Trophoblast cell (in vitro differentiated cells and primary cell): ENCODE data around the gene TTN.

Source experiments
- DNase-seq, 2 donors: peaks; one replicate each; pipeline ENCODE4 v3.0.0-alpha.2; 2016
- H2AFZ ChIP-seq: 2 replicates; pipeline ENCODE4 v1.6.1; 2013; ENCODE audit warnings: low read length, moderate library complexity, mild to moderate bottlenecking; ENCODE audit not compliant: insufficient read depth, poor library complexity
- H2AK5ac ChIP-seq: 2 replicates; pipeline ENCODE4 v1.6.1; 2013; ENCODE audit warnings: mild to moderate bottlenecking, low read length
- H2BK120ac ChIP-seq: 2 replicates; pipeline ENCODE4 v1.6.1; 2013; ENCODE audit warnings: low read length, mild to moderate bottlenecking, moderate library complexity; ENCODE audit not compliant: insufficient read depth, poor library complexity
- H2BK12ac ChIP-seq: 2 replicates; pipeline ENCODE4 v1.6.1; 2013; ENCODE audit warnings: mild to moderate bottlenecking, low read length, moderate library complexity
- H2BK5ac ChIP-seq: 2 replicates; pipeline ENCODE4 v1.6.1; 2013; ENCODE audit warnings: low read length, low read depth, moderate library complexity, mild to moderate bottlenecking; ENCODE audit not compliant: poor library complexity
- H3K14ac ChIP-seq: 2 replicates; pipeline ENCODE4 v1.6.1; 2013; ENCODE audit warnings: mild to moderate bottlenecking, low read length
- H3K18ac ChIP-seq: 2 replicates; pipeline ENCODE4 v1.6.1; 2013; ENCODE audit warnings: mild to moderate bottlenecking, low read length
- H3K23ac ChIP-seq: 2 replicates; pipeline ENCODE4 v1.6.1; 2013; ENCODE audit warnings: low read length
- H3K27ac ChIP-seq: 2 replicates; pipeline ENCODE4 v1.5.1; 2013; ENCODE audit warnings: low read depth, mild to moderate bottlenecking, inconsistent platforms, low read length, moderate library complexity
- H3K27me3 ChIP-seq: 2 replicates; pipeline ENCODE4 v1.6.1; 2013; ENCODE audit warnings: inconsistent platforms, mild to moderate bottlenecking, low read length, moderate library complexity; ENCODE audit not compliant: insufficient read depth
- H3K36me3 ChIP-seq, 2 experiments: 1 replicate in 1 of 2; 2 replicates in 1 of 2; pipeline ENCODE4 v1.6.1; 2013; ENCODE audit warnings: low read length in 2 of 2, mild to moderate bottlenecking in 2 of 2, moderate library complexity in 1 of 2; ENCODE audit not compliant: insufficient read depth in 2 of 2, control insufficient read depth in 1 of 2
- H3K4ac ChIP-seq: 2 replicates; pipeline ENCODE4 v1.6.1; 2013; ENCODE audit warnings: low read depth, mild to moderate bottlenecking, low read length, moderate library complexity
- H3K4me1 ChIP-seq, 2 experiments: 1 replicate in 1 of 2; 2 replicates in 1 of 2; pipeline ENCODE4 v1.6.1; 2013; ENCODE audit warnings: low read length in 2 of 2, mild to moderate bottlenecking in 2 of 2, moderate library complexity in 1 of 2; ENCODE audit not compliant: insufficient read depth in 2 of 2, control insufficient read depth in 1 of 2
- H3K4me2 ChIP-seq: 2 replicates; pipeline ENCODE4 v1.6.1; 2013; ENCODE audit warnings: inconsistent platforms, mild to moderate bottlenecking, low read length, moderate library complexity
- H3K4me3 ChIP-seq: 2 replicates; pipeline ENCODE4 v1.5.1; 2013; ENCODE audit warnings: mild to moderate bottlenecking, low read depth, low read length, inconsistent platforms
- H3K79me1 ChIP-seq: one replicate; pipeline ENCODE4 v1.6.1; 2013; ENCODE audit warnings: low read length
- H3K79me2 ChIP-seq: 2 replicates; pipeline ENCODE4 v1.6.1; 2013; ENCODE audit warnings: low read length, mild to moderate bottlenecking; ENCODE audit not compliant: control insufficient read depth, insufficient read depth, poor library complexity
- H3K9ac ChIP-seq: 2 replicates; pipeline ENCODE4 v1.6.1; 2013; ENCODE audit warnings: mild to moderate bottlenecking, low read length
- H3K9me3 ChIP-seq: 2 replicates; pipeline ENCODE4 v1.6.1; 2013; ENCODE audit warnings: low read depth, mild to moderate bottlenecking, control low read depth, inconsistent platforms, low read length; ENCODE audit not compliant: insufficient read depth
- H4K12ac ChIP-seq: 2 replicates; pipeline ENCODE4 v1.6.1; 2013; ENCODE audit warnings: low read depth, mild to moderate bottlenecking, low read length, moderate library complexity
- H4K8ac ChIP-seq: 2 replicates; pipeline ENCODE4 v1.6.1; 2013; ENCODE audit warnings: low read depth, mild to moderate bottlenecking, low read length, moderate library complexity
- H4K91ac ChIP-seq: one replicate; pipeline ENCODE4 v1.6.1; 2013; ENCODE audit warnings: low read depth, mild to moderate bottlenecking, low read length, moderate library complexity
- WGBS: extraction: QIAGEN DNeasy Blood & Tissue Kit; methylation state at CpG from one replicate; pipeline ENCODE4 v1.1.7; 2013; ENCODE audit warnings: missing lambda C conversion rate; ENCODE audit not compliant: insufficient read length, insufficient coverage; ENCODE audit errors: extremely low coverage; 5-methylcytosine and 5-hydroxymethylcytosine counted together

Gene TTN

DNA sequence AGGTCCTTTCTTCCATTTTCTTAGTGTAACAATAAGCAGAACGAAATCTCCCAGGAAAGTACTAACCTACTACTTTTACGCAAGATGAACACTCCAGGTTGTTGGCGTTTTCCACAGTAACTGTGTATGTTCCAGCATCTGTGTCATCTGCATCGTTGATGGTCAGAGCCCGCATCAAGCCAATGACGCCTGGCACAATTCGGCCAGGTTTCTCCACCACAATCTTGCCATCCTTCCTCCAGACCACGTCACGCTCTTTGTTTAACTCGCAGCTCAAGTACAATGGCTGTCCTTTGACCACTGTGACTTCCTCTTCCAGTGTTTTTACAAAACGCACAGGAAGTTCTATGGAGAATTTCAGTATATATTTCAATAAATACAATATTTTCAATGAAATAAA is 171.3 kb downstream of the TTN start:
- no peak overlapping the region for H2AK5ac ChIP-seq
- H3K4me3 ChIP-seq = no peak overlapping the region
- H3K79me1 ChIP-seq = no peaks in the 10 kb centered on the region
- H4K91ac ChIP-seq = no peak overlapping the region
- WGBS = no CpG with 5 or more reads among the region's 11 CpGs
- H3K79me2 ChIP-seq = no peaks in the 10 kb centered on the region
- H3K14ac ChIP-seq = no peak overlapping the region
- H2BK5ac ChIP-seq = no peak overlapping the region
- no peak overlapping the region for H2BK12ac ChIP-seq
- H3K9me3 ChIP-seq = no peaks in the 10 kb centered on the region
- no peak overlapping the region for H3K9ac ChIP-seq
- no peak overlapping the region for H3K4me2 ChIP-seq
- no peaks in the 10 kb centered on the region for H3K36me3 ChIP-seq
- no peak overlapping the region for H2BK120ac ChIP-seq
- H4K8ac ChIP-seq = no peak overlapping the region
- no peak overlapping the region for H3K18ac ChIP-seq
- H3K27me3 ChIP-seq = no peaks in the 10 kb centered on the region
- no peak overlapping the region for H4K12ac ChIP-seq
- no peak overlapping the region for H3K23ac ChIP-seq
- H3K4me1 ChIP-seq = no peaks in the 10 kb centered on the region
- DNase-seq = no peak
- no peak overlapping the region for H2AFZ ChIP-seq
- no peak overlapping the region for H3K27ac ChIP-seq
- H3K4ac ChIP-seq = no peak overlapping the region

DNA sequence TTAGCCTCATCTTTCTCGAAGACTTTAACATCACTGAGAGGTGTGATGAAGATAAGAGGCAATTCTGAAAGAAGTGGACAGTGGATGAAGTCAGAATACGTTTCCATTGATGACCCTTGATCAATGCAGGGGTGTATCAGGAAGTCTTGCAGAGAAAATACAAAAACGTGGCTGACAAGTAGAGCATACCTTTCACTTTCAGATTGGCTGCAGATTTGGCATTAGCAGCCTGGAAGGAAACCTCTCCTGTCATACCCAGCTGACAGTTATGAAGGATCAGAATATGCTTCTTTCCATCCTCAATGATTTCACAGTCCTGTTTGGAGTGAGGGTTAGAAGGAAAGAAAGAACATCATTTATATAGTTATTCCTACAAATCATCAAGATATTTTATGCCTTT is 174.5 kb downstream of the TTN start:
- H3K27ac ChIP-seq = no peak overlapping the region
- no peaks in the 10 kb centered on the region for H3K79me2 ChIP-seq
- H3K14ac ChIP-seq = no peak overlapping the region
- no peak overlapping the region for H4K91ac ChIP-seq
- no peaks in the 10 kb centered on the region for H3K9me3 ChIP-seq
- H2AK5ac ChIP-seq = no peak overlapping the region
- no peak overlapping the region for H2BK5ac ChIP-seq
- H3K36me3 ChIP-seq = no peaks in the 10 kb centered on the region
- no peaks in the 10 kb centered on the region for H3K27me3 ChIP-seq
- H3K79me1 ChIP-seq = no peaks in the 10 kb centered on the region
- no peak overlapping the region for H4K12ac ChIP-seq
- no peak overlapping the region for H3K4me3 ChIP-seq
- H3K4ac ChIP-seq = no peak overlapping the region
- no peak overlapping the region for H3K18ac ChIP-seq
- WGBS = no CpG with 5 or more reads among the region's 3 CpGs
- no peak overlapping the region for H3K9ac ChIP-seq
- H3K4me1 ChIP-seq = no peaks in the 10 kb centered on the region
- H2BK120ac ChIP-seq = no peak overlapping the region
- H2BK12ac ChIP-seq = no peak overlapping the region
- H4K8ac ChIP-seq = no peak overlapping the region
- H2AFZ ChIP-seq = no peak overlapping the region
- no peak for DNase-seq
- no peak overlapping the region for H3K4me2 ChIP-seq
- H3K23ac ChIP-seq = no peak overlapping the region

- H4K91ac ChIP-seq = no peak overlapping the region
- H3K9me3 ChIP-seq = no peaks in the 10 kb centered on the region
- no peak overlapping the region for H3K9ac ChIP-seq
- no peaks in the 10 kb centered on the region for H3K36me3 ChIP-seq
- H3K14ac ChIP-seq = no peak overlapping the region
- H3K4me2 ChIP-seq = no peak overlapping the region
- no peak overlapping the region for H3K4me3 ChIP-seq
- no peak overlapping the region for H2AFZ ChIP-seq
- no peak overlapping the region for H2AK5ac ChIP-seq
- H3K27me3 ChIP-seq = no peaks in the 10 kb centered on the region
- H3K23ac ChIP-seq = no peak overlapping the region
- H3K4ac ChIP-seq = no peak overlapping the region
- H3K4me1 ChIP-seq = no peaks in the 10 kb centered on the region
- no CpG with 5 or more reads among the region's 5 CpGs for WGBS
- no peak overlapping the region for H4K12ac ChIP-seq
- H3K79me2 ChIP-seq = no peaks in the 10 kb centered on the region
- no peak overlapping the region for H3K27ac ChIP-seq
- H4K8ac ChIP-seq = no peak overlapping the region
- DNase-seq = no peak
- H2BK12ac ChIP-seq = no peak overlapping the region
- no peaks in the 10 kb centered on the region for H3K79me1 ChIP-seq
- H2BK5ac ChIP-seq = no peak overlapping the region
- no peak overlapping the region for H3K18ac ChIP-seq
- no peak overlapping the region for H2BK120ac ChIP-seq
Observed at GRCh38 chr2:178630581-178630980, 176.6 kb downstream of the TTN start.

- Histone ChIP-seq H4K8ac (no peak overlapping the region), H2BK12ac (no peak overlapping the region), H3K79me2 (no peaks in the 10 kb centered on the region), H4K12ac (no peak overlapping the region), H3K79me1 (no peaks in the 10 kb centered on the region), H3K27me3 (no peaks in the 10 kb centered on the region), H3K9ac (no peak overlapping the region), H3K18ac (no peak overlapping the region), H3K27ac (no peak overlapping the region), H3K36me3 (no peaks in the 10 kb centered on the region), H2AFZ (no peak overlapping the region), H3K14ac (no peak overlapping the region), H3K23ac (no peak overlapping the region), H3K4me2 (no peak overlapping the region), H3K9me3 (no peaks in the 10 kb centered on the region), H2AK5ac (no peak overlapping the region), H3K4me3 (no peak overlapping the region), H2BK120ac (no peak overlapping the region), H2BK5ac (no peak overlapping the region), H3K4me1 (no peaks in the 10 kb centered on the region), H4K91ac (no peak overlapping the region), H3K4ac (no peak overlapping the region)
- no peak for DNase-seq
- no CpG with 5 or more reads among the region's 11 CpGs for WGBS
Observed at GRCh38 chr2:178629463-178629862, 177.8 kb downstream of the TTN start.
